Activated CD8-positive, alpha-beta memory T cell treated with anti-CD3 and anti-CD28 coated beads for 48 hours (primary cell): Measurements from ENCODE around the gene ZNF414.

Source experiments
- DNase-seq, 3 experiments: peaks; one replicate each; pipeline ENCODE4 v3.0.0-alpha.2; 2020; ENCODE audit warnings: low read depth in 2 of 3, low spot score in 2 of 3

ZNF414 gene

DNA sequence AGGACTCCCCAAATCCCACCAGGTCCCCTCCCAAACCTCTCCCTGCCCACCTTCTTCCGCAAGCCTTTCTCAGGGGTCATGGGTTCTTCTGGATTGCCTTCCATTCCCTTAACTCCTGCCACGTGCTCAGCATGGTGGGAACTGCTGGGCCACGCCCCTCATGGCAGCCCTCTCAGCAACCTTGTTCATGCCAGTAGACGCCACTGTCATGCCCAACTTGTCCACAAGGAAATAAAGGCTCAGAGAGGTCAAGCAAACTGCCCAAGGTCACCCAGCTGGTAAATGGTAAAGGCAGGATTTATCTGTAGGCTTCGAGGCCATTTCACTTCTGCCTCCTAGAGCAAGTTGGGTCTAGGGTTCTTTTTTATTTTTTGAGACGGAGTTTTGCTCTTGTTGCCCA lies 22.4 kb downstream of the ZNF414 start:
- no peak for DNase-seq

- no peak for DNase-seq
These were observed 23.1 kb downstream of the ZNF414 start for GRCh38 chr19:8490873-8491272.

DNA sequence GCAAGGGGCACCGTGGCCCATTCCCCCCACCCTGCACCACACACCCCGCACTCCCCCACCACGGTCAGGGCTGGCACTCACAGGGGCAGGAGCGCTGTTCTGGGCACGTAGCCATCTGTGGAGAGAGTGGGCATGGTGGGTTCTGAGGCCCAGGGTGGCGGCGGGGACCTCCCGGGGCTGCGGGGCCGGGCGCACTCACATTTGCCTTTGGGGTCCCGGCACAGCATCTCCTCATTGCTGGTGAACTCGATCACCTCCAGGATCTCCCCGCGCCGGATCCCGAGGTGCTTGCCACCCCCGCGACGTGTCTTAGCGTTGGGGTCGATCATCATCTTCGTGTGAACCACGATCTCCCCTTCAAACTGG lies 23.6 kb downstream of the ZNF414 start:
- DNase-seq, result no peak

GRCh38 chr19:8489561-8490394 lies 24.2 kb downstream of the ZNF414 start:
- no peak for DNase-seq

DNA sequence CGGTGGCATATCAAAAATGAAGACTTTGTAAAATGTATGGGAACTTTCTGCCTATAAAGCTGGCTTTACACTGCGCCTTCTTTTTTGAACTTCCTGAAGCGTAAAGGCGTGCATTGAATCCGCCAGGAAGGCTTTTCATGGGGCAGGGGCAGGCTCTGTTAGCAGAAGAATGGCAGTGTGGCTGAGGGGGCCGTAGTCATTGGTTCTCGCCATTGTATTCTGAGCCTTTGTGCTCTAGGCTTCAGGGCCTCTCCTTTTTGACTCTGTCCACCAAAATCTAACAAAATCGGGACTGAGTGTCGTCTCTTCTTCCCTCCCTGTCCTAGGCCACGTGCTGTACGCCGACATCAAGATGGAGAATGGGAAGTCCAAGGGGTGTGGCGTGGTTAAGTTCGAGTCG lies 25.6 kb downstream of the ZNF414 start:
- no peak for DNase-seq

DNA sequence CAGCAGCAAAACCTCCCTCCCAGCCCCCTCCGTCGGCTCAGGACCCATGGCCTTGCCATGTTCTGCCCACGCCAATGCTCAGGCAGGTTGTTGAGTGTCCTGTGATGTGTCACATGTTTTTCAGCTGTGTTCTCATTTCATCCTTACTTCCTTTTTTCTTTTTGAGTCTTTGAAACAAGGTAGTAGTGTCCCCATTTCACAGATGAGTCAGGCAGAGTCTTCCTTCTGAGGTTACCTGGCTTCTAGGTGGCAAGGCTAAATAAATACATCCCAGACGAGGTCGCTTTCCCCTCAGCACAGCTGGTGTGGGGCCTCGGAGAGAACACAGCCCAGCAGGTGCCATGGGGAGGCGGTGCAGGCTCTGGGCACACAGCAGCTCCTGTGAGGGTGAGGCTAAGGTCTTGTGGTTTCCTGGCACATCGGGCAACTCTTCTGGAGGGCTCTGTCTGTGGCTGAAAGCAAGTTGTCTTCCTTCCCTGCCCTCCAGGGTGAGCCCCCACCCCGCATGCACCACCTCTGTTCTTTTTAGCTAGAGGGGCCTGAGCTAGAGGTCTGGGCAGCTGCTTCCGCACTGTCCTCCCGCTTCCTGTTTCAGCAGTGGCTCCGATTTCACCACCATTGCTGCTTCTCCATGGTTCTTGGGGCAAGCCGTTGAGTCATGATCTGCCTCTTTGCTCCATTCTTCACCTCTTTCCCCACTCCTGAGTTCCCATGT lies 26.7 kb downstream of the ZNF414 start:
- DNase-seq, result no peak

- DNase-seq, result no peak
These were observed 27.3 kb downstream of the ZNF414 start for GRCh38 chr19:8486661-8487136.

GRCh38 chr19:8485561-8486371 lies 28.2 kb downstream of the ZNF414 start:
- no peak for DNase-seq

DNA sequence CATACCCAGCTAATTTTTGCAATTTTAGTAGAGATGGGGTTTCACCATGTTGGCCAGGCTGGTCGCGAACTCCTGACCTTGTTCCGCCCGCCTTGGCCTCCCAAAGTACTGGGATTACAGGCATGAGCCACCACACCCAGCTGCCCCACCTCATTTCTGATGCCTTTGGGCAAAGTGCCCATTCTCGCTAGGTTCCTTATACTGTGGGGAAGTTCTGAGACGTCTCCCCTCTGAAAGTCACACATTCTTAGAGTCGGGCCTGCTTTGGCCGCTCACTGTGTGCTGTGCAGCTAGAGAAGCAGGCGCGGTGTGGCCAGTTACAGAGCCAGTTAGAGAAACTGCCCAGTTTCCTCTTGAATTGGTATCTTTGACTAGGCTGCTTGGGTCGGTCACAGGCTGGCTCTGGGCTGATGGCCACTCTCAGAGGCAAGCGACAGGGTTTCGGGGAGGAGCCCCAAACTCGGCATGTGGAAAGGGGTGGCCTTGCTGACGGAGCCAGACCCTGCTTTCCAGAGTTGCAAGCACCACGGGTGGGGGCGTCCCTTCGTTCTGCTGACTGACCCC lies 29.6 kb downstream of the ZNF414 start:
- DNase-seq, result no peak

GRCh38 chr19:8483165-8483564 lies 30.8 kb downstream of the ZNF414 start:
- DNase-seq, result no peak

- no peak for DNase-seq
These were observed 31.3 kb downstream of the ZNF414 start for GRCh38 chr19:8482696-8483095.

DNA sequence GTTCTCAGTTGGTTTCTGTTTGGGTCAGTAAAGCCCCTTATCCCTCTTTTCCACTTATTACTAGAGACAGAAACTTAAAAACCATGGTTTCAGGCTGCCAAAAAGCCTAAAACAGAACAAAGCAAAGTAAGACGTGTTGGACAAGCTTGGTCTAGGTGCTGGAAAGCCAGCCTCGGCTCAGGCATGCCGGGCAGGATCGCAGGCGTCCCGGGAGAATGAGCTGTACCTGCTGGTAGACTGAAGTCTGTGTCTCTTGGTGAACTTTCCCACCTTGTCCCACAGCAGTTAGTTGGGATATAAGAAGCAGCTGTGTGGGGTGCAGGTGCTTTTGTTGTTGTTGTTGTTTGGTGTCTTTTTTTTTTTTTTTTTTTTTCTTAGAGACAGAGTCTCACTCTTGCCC lies 32.4 kb downstream of the ZNF414 start:
- no peak for DNase-seq

- DNase-seq, result no peak
These were observed 32.8 kb downstream of the ZNF414 start for GRCh38 chr19:8481201-8481600.

- DNase-seq, result no peak
These were observed 35.4 kb downstream of the ZNF414 start for GRCh38 chr19:8478598-8478997.

DNA sequence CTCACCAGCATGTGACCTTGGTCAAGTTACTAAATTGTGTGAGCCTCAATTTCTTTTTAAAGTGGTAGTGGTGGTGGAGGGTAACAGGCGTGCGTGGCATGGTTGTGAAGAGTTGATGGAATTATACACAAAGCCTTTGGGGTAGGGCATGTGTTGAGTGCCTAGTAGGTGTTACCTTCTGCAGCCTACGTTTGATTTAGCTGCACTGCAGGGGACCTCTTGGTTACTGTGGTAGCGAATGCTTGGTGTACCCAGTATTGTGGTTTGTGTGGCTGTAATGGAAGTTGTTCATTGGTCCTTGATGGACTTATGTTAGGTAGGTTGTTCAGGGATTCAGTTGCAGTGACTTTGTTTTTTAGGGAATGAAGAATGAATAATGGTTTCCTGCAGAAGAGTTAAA lies 36.1 kb downstream of the ZNF414 start:
- no peak for DNase-seq

GRCh38 chr19:8476524-8476923 lies 37.4 kb downstream of the ZNF414 start:
- no peak for DNase-seq

GRCh38 chr19:8475005-8475404 lies 39.0 kb downstream of the ZNF414 start:
- no peak for DNase-seq

DNA sequence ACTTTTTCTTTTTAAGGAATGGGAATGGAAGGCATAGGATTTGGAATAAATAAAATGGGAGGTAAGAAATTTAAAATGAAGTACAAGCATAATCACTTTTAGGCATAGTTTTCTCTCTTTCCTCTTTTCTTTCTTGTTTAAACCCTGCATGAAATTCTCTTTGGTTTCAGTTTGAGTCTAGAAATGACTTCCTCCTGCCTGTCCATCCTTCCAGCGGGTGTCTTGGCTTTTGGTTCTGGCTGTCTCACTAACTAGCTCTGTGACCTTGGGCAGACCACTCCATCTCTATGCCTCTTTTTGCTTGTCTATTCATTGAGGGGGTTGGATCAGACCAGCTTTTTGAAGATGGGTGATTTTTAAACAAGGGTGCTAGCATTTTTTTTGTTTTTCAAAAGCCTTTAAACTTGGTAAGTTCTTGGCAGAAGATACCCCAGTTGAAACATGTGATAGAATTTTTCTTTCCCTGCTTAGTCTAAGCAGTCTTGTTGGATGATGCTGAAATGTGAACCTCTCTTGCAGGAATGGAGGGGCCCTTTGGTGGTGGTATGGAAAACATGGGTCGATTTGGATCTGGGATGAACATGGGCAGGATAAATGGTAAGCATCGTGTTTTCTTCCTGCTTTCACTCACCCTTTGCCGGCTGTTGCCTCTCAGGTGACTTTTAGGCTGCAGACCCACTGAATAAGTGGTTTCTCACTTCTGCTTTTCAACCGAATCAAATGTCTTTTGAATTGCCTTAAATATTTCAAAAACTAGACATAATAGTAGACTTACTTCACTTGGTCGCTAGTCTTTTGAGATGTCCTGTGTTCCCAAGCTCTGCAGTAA lies 40.1 kb downstream of the ZNF414 start:
- DNase-seq, result no peak

DNA sequence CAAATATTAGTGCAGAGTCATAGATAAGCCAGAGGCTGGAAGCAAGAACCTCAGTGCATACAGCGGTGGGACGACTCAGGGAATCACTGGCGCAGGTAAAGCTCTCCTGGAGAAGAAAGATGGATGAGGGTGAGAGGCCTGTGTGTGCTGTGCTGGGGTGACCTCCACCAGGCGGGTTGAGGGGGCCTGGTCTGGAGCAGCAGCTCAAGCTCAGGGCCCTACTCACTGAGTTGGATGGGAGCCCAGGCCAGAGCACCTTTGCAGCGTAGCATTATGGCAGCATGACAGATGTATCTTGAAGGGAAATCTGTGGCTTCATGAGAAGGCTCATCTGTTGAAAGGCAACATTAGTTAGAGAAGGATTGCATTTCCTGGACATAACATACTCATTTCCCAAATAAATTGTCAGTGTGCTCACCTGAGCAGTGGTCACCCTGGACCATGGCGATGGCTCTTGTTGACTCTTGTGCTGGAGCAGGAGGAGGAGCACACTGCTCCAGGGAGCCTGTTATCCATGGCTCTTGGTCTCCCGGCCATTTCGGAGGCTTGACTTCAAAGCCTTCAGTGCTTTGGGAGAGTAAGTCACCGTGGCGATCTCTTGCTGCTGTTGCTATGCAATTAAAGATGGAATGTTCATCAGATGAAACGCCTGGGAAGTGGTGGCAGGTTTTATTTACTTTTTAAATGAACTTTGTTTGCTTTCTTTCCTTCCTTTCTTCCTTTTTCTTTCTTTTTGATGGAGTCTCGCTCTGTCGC lies 44.2 kb downstream of the ZNF414 start:
- no peak for DNase-seq
